ENCODE results near the gene TCP10L. TPM values are rescaled to one million over a fixed set of nuclear protein-coding genes. Genes with fewer than 3 reads are reported as not detected.

TCP10L gene
- total and polyA plus RNA-seq, 2 of the 13 experiments (the other 11 are each of a cell fraction or from before 2014, with no cell fraction given), result 0.90 to 2.4 TPM

DNA sequence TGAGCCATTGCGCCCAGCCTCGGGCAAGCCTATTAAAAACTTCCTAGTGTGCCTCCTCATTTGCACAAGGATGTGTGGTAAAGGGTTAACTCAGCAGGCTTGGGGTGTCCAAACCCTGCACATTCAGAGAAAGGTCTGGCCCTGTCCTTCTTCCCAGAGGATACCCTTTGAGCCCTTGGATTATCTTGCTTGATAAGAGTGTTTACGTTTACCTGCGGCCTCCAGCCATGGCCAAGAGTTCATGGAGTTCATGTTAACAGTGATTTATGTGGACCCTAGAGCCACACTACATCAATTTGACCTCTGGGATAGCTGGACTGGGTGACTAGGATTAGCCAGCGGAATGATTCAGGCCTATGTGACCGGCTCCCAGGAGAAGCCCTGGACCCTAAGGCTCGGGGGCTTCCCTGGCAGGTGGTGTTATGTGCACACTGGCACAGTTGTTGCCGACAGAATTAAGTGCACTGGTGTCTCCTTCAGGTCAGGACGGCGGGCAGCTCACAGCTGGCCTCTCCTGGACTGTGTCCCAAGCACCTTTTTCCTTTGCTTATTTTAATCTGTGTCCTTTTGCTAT is 7.7 kb upstream of the TCP10L start (continued):
- TF ChIP-seq ZC3H4 (CRISPR knock-in tag; IDR thresholded peaks at IDR 0.05; ENCODE audit: borderline replicate concordance) (no peak), PTBP1 (IDR thresholded peaks at IDR 0.05; ENCODE audit: low read depth, low read length, poor library complexity, severe bottlenecking) (no peak), CCDC6 (CRISPR knock-in tag; IDR thresholded peaks at IDR 0.05) (peak; percentile 51; the same call in 1 of the 2 replicates), HCFC1 (IDR thresholded peaks at IDR 0.05; ENCODE audit: low read depth, low read length) (no peak), SIN3A (IDR thresholded peaks at IDR 0.05; ENCODE audit: borderline replicate concordance, low read depth, low read length) (peak; percentile 57; the same call in 1 of the 2 replicates), ZNF33B (CRISPR knock-in tag; IDR thresholded peaks at IDR 0.05) (0 out of 2 replicates have a peak, but pooled peaks have one; percentile 47), ZFP36 (IDR thresholded peaks at IDR 0.05; ENCODE audit: borderline replicate concordance, low read depth, low read length, partially characterized antibody) (no peak), ZNF274 (CRISPR knock-in tag; IDR thresholded peaks at IDR 0.05) (peak; percentile 80; the same call in 1 of the 2 replicates), TOE1 (CRISPR knock-in tag; IDR thresholded peaks at IDR 0.05) (no peak), ZNF124 (CRISPR knock-in tag; IDR thresholded peaks at IDR 0.05) (peak; percentile 87; the same call in 1 of the 2 replicates), ZSCAN25 (CRISPR knock-in tag; IDR thresholded peaks at IDR 0.05) (peak; percentile 69; the same call in 1 of the 2 replicates)
- TF ChIP-seq, protein P1, sequence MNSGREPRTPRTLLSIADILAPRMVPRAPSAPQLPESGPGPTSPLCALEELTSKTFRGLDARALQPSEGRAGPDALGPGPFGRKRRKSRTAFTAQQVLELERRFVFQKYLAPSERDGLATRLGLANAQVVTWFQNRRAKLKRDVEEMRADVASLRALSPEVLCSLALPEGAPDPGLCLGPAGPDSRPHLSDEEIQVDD (CRISPR knock-in tag; IDR thresholded peaks at IDR 0.05; ENCODE audit: borderline replicate concordance), result no peak
- TF ChIP-seq, protein P2, sequence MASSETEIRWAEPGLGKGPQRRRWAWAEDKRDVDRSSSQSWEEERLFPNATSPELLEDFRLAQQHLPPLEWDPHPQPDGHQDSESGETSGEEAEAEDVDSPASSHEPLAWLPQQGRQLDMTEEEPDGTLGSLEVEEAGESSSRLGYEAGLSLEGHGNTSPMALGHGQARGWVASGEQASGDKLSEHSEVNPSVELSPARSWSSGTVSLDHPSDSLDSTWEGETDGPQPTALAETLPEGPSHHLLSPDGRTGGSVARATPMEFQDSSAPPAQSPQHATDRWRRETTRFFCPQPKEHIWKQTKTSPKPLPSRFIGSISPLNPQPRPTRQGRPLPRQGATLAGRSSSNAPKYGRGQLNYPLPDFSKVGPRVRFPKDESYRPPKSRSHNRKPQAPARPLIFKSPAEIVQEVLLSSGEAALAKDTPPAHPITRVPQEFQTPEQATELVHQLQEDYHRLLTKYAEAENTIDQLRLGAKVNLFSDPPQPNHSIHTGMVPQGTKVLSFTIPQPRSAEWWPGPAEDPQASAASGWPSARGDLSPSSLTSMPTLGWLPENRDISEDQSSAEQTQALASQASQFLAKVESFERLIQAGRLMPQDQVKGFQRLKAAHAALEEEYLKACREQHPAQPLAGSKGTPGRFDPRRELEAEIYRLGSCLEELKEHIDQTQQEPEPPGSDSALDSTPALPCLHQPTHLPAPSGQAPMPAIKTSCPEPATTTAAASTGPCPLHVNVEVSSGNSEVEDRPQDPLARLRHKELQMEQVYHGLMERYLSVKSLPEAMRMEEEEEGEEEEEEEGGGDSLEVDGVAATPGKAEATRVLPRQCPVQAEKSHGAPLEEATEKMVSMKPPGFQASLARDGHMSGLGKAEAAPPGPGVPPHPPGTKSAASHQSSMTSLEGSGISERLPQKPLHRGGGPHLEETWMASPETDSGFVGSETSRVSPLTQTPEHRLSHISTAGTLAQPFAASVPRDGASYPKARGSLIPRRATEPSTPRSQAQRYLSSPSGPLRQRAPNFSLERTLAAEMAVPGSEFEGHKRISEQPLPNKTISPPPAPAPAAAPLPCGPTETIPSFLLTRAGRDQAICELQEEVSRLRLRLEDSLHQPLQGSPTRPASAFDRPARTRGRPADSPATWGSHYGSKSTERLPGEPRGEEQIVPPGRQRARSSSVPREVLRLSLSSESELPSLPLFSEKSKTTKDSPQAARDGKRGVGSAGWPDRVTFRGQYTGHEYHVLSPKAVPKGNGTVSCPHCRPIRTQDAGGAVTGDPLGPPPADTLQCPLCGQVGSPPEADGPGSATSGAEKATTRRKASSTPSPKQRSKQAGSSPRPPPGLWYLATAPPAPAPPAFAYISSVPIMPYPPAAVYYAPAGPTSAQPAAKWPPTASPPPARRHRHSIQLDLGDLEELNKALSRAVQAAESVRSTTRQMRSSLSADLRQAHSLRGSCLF (CRISPR knock-in tag; IDR thresholded peaks at IDR 0.05; ENCODE audit: borderline replicate concordance), result no peak
- TF ChIP-seq, protein P3, sequence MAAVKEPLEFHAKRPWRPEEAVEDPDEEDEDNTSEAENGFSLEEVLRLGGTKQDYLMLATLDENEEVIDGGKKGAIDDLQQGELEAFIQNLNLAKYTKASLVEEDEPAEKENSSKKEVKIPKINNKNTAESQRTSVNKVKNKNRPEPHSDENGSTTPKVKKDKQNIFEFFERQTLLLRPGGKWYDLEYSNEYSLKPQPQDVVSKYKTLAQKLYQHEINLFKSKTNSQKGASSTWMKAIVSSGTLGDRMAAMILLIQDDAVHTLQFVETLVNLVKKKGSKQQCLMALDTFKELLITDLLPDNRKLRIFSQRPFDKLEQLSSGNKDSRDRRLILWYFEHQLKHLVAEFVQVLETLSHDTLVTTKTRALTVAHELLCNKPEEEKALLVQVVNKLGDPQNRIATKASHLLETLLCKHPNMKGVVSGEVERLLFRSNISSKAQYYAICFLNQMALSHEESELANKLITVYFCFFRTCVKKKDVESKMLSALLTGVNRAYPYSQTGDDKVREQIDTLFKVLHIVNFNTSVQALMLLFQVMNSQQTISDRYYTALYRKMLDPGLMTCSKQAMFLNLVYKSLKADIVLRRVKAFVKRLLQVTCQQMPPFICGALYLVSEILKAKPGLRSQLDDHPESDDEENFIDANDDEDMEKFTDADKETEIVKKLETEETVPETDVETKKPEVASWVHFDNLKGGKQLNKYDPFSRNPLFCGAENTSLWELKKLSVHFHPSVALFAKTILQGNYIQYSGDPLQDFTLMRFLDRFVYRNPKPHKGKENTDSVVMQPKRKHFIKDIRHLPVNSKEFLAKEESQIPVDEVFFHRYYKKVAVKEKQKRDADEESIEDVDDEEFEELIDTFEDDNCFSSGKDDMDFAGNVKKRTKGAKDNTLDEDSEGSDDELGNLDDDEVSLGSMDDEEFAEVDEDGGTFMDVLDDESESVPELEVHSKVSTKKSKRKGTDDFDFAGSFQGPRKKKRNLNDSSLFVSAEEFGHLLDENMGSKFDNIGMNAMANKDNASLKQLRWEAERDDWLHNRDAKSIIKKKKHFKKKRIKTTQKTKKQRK (IDR thresholded peaks at IDR 0.05; ENCODE audit: low read length), result no peak
- TF ChIP-seq, protein P4, sequence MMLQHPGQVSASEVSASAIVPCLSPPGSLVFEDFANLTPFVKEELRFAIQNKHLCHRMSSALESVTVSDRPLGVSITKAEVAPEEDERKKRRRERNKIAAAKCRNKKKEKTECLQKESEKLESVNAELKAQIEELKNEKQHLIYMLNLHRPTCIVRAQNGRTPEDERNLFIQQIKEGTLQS (CRISPR knock-in tag; IDR thresholded peaks at IDR 0.05), result 0 out of 2 replicates have a peak, but pooled peaks have one; percentile 23
- TF ChIP-seq, protein P5, sequence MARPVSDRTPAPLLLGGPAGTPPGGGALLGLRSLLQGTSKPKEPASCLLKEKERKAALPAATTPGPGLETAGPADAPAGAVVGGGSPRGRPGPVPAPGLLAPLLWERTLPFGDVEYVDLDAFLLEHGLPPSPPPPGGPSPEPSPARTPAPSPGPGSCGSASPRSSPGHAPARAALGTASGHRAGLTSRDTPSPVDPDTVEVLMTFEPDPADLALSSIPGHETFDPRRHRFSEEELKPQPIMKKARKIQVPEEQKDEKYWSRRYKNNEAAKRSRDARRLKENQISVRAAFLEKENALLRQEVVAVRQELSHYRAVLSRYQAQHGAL (CRISPR knock-in tag; IDR thresholded peaks at IDR 0.05; ENCODE audit: not compliant biosample characterization), result no peak
- TF ChIP-seq, protein P6, sequence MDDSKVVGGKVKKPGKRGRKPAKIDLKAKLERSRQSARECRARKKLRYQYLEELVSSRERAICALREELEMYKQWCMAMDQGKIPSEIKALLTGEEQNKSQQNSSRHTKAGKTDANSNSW (CRISPR knock-in tag; IDR thresholded peaks at IDR 0.05; ENCODE audit: borderline replicate concordance), result no peak
- TF ChIP-seq, protein P7, sequence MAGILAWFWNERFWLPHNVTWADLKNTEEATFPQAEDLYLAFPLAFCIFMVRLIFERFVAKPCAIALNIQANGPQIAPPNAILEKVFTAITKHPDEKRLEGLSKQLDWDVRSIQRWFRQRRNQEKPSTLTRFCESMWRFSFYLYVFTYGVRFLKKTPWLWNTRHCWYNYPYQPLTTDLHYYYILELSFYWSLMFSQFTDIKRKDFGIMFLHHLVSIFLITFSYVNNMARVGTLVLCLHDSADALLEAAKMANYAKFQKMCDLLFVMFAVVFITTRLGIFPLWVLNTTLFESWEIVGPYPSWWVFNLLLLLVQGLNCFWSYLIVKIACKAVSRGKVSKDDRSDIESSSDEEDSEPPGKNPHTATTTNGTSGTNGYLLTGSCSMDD (CRISPR knock-in tag; IDR thresholded peaks at IDR 0.05), result no peak

All from HepG2 (cell line).